WTC11 (cell line): ENCODE measurements around the gene RHOV. TPM values are rescaled to one million over a fixed set of nuclear protein-coding genes. Genes with fewer than 3 reads are reported as not detected.

ENCODE experiments used
- ATAC-seq: fragments of 200-7000 bp; cut with Tn5 transposase; 2 replicates; pipeline ENCODE4 v1.10.0; 2021; ENCODE audit warnings: mild to moderate bottlenecking, moderate library complexity
- CTCF ChIA-PET: fragments of 300-600 bp; sonication (Branson Sonifier 250); formaldehyde crosslinking; loops from one replicate; lab custom pipeline; 2021; ENCODE audit warnings: antibody characterized with exemption; lab: Charles Lee
- POLR2A ChIA-PET: fragments of 350-600 bp; sonication (Branson Sonifier 250); formaldehyde crosslinking; loops from one replicate; lab custom pipeline; 2021; ENCODE audit warnings: antibody characterized with exemption; lab: Charles Lee
- DNase-seq: peaks from one replicate; pipeline ENCODE4 v3.0.0; 2021; ENCODE audit warnings: low spot score
- H3K27ac Mint-ChIP-seq: 2 replicates; pipeline ENCODE4 v1.8.0; 2021; ENCODE audit warnings: mixed read lengths
- H3K27me3 Mint-ChIP-seq: 2 replicates; pipeline ENCODE4 v1.8.0; 2021; ENCODE audit warnings: low read depth, mild to moderate bottlenecking, moderate library complexity, mixed read lengths
- H3K36me3 Mint-ChIP-seq: 2 replicates; pipeline ENCODE4 v1.8.0; 2021; ENCODE audit warnings: mixed read lengths
- H3K4me1 Mint-ChIP-seq: 2 replicates; pipeline ENCODE4 v1.8.0; 2022; ENCODE audit warnings: mixed read lengths
- H3K4me3 Mint-ChIP-seq: 2 replicates; pipeline ENCODE4 v1.8.0; 2021; ENCODE audit warnings: mild to moderate bottlenecking, moderate library complexity, mixed read lengths
- H3K9me3 Mint-ChIP-seq: 2 replicates; pipeline ENCODE4 v1.8.0; 2021; ENCODE audit warnings: mixed read lengths
- FOXK1 ChIP-seq: sonication (generic); formaldehyde crosslinking; IDR thresholded peaks from 2 replicates; pipeline ENCODE4 v1.8.0; 2022; ENCODE audit warnings: mild to moderate bottlenecking, moderate library complexity, missing genetic modification reagents
- FOXP1 ChIP-seq: sonication (generic); formaldehyde crosslinking; IDR thresholded peaks from 2 replicates; pipeline ENCODE4 v1.8.0; 2022; ENCODE audit warnings: missing genetic modification reagents, mild to moderate bottlenecking, moderate library complexity, borderline replicate concordance
- JAZF1 ChIP-seq: fragments of 250-450 bp; sonication (Bioruptor Pico); IDR thresholded peaks from 2 replicates; pipeline ENCODE4 v1.9.0; 2021; ENCODE audit warnings: moderate library complexity, mild to moderate bottlenecking, inconsistent platforms
- OVOL2 ChIP-seq: fragments of 250-450 bp; sonication (Bioruptor Pico); IDR thresholded peaks from 2 replicates; pipeline ENCODE4 v1.9.0; 2021; ENCODE audit warnings: mild to moderate bottlenecking, borderline replicate concordance
- TEAD4 ChIP-seq: sonication (generic); formaldehyde crosslinking; IDR thresholded peaks from 2 replicates; pipeline ENCODE4 v1.8.0; 2022; ENCODE audit warnings: mild to moderate bottlenecking, missing genetic modification reagents
- ZNF416 ChIP-seq: fragments of 250-450 bp; sonication (Bioruptor Pico); IDR thresholded peaks from 2 replicates; pipeline ENCODE4 v1.9.0; 2021; ENCODE audit warnings: mild to moderate bottlenecking, inconsistent platforms
- total RNA-seq: library from RNA; stranded (reverse); gene quantifications from 3 replicates; pipeline ENCODE4 v1.2.3, GENCODE V29; 2021
- TF ChIP-seq, protein P1 (sequence below): sonication (generic); formaldehyde crosslinking; IDR thresholded peaks from 2 replicates; pipeline ENCODE4 v1.8.0; 2022; ENCODE audit warnings: mild to moderate bottlenecking, missing genetic modification reagents
- TF ChIP-seq, protein P2 (sequence below): sonication (generic); formaldehyde crosslinking; conservative IDR thresholded peaks from 2 replicates; pipeline ENCODE4 v1.8.1; 2023; ENCODE audit warnings: mild to moderate bottlenecking, low read depth, missing genetic modification reagents, moderate library complexity
- TF ChIP-seq, protein P3 (sequence below): fragments of 250-450 bp; sonication (Bioruptor Pico); IDR thresholded peaks from 2 replicates; pipeline ENCODE4 v1.9.0; 2021; ENCODE audit warnings: mild to moderate bottlenecking, borderline replicate concordance
- TF ChIP-seq, protein P4 (sequence below): sonication (generic); formaldehyde crosslinking; IDR thresholded peaks from 2 replicates; pipeline ENCODE4 v1.8.1; 2022; ENCODE audit warnings: low read depth, missing genetic modification reagents, borderline replicate concordance
- TF ChIP-seq, protein P5 (sequence below): sonication (generic); formaldehyde crosslinking; IDR thresholded peaks from 2 replicates; pipeline ENCODE4 v1.8.1; 2022; ENCODE audit warnings: missing genetic modification reagents, borderline replicate concordance
- TF ChIP-seq, protein P6 (sequence below): fragments of 250-450 bp; sonication (Bioruptor Pico); IDR thresholded peaks from 2 replicates; pipeline ENCODE4 v1.9.0; 2021; ENCODE audit warnings: mild to moderate bottlenecking

The RHOV gene
- total RNA-seq, 1 experiment from 2014 or later: 5.0 TPM

DNA sequence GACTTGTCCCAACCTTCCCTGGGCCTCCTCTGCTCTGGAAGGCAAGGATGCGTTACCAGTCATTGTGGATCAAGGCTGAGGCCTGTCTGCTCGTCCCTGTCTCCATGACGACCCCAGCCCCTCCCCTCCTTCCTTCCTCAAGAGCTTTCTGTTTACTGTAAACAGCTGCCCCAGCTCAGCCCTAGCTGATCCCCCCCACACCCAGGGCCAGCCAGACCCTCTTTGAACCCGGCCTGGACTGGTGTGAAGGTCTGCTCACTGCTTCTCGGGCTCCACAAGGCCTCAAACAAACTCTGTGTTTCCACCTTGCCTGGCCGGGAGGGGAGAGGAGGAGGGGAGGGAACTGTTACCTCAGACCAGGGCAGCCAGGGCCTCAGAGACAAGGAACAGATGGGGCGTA, 37.1 kb upstream of the RHOV start (continued):
- TF ChIP-seq, protein P1, sequence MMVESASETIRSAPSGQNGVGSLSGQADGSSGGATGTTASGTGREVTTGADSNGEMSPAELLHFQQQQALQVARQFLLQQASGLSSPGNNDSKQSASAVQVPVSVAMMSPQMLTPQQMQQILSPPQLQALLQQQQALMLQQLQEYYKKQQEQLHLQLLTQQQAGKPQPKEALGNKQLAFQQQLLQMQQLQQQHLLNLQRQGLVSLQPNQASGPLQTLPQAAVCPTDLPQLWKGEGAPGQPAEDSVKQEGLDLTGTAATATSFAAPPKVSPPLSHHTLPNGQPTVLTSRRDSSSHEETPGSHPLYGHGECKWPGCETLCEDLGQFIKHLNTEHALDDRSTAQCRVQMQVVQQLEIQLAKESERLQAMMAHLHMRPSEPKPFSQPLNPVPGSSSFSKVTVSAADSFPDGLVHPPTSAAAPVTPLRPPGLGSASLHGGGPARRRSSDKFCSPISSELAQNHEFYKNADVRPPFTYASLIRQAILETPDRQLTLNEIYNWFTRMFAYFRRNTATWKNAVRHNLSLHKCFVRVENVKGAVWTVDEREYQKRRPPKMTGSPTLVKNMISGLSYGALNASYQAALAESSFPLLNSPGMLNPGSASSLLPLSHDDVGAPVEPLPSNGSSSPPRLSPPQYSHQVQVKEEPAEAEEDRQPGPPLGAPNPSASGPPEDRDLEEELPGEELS: peak; percentile 73; the same call in 1 of the 2 replicates
- no peak for TF ChIP-seq JAZF1 (CRISPR knock-in tag)
- TF ChIP-seq FOXK1 (CRISPR knock-in tag): 0 out of 2 replicates have a peak, but pooled peaks have one; percentile 39
- no peak for TF ChIP-seq OVOL2 (CRISPR knock-in tag)

DNA sequence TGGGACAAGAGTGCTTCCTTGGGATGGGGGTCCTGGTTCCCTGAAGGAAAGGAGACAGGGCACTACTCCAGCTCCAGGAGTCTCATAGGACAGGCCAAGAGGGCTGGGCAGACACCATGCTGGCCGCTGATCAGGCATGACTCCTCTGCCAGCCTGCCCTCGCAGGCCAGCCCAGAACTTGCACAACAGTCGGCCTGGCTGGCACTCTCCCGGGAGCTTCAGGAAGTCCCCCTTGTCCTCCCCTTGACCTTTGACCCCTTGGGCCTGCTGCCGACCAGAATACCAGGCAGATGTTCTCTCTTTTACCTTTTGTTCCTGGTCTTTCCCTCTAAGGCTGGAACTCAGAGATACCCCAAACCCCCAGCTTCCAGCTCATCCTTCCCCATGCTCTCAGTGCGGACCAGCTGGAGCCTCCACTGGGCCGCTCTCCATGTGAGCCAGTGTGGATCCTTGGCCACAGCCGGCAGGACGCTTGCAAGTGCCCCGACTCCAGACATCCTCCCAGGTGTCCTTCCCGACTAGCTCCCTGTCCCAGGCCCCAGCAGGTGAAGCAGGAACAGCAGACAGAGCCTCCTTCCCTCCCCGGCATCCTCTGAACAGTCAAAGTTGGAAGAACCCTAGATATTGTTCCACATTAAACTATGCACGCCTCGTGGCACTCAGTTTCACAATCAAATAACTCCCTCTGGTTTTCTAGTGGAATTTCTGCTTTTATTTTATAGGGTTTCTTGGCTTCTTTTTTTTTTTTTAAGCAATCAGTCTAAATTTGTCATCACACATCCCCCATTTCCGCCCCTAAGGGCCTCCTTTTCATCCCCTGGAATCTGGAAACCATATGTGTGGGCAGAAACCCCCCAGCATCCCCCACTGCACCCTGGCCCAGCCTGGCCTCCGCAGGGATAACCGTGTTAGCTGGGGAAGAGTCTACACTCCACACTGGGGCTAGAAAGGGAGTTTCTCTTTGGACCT, 35.9 kb upstream of the RHOV start:
- H3K36me3 Mint-ChIP-seq: no peaks in the 10 kb centered on the region
- peaks cover 23% of the 10 kb centered on the region for H3K4me1 Mint-ChIP-seq
- DNase-seq (no peak), ATAC-seq (no peak)
- CTCF ChIA-PET: interaction anchor here (1.1 to 7.8 kb wide), 6 partner anchors 18 to 163 kb away, joined by 3 to 101 read pairs (median 5); partner anchors contain the start of gene DLL4
- TF ChIP-seq FOXP1 (CRISPR knock-in tag): peak; percentile 42; the same call in 1 of the 2 replicates
- TF ChIP-seq, protein P2, sequence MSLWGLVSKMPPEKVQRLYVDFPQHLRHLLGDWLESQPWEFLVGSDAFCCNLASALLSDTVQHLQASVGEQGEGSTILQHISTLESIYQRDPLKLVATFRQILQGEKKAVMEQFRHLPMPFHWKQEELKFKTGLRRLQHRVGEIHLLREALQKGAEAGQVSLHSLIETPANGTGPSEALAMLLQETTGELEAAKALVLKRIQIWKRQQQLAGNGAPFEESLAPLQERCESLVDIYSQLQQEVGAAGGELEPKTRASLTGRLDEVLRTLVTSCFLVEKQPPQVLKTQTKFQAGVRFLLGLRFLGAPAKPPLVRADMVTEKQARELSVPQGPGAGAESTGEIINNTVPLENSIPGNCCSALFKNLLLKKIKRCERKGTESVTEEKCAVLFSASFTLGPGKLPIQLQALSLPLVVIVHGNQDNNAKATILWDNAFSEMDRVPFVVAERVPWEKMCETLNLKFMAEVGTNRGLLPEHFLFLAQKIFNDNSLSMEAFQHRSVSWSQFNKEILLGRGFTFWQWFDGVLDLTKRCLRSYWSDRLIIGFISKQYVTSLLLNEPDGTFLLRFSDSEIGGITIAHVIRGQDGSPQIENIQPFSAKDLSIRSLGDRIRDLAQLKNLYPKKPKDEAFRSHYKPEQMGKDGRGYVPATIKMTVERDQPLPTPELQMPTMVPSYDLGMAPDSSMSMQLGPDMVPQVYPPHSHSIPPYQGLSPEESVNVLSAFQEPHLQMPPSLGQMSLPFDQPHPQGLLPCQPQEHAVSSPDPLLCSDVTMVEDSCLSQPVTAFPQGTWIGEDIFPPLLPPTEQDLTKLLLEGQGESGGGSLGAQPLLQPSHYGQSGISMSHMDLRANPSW (CRISPR knock-in tag): no peak
- no peak overlapping the region; the same call in 1 of the 2 replicates for H3K27ac Mint-ChIP-seq
- H3K9me3 Mint-ChIP-seq: no peaks in the 10 kb centered on the region
- POLR2A ChIA-PET: no interaction called here
- H3K27me3 Mint-ChIP-seq: no peaks in the 10 kb centered on the region
- no peak overlapping the region for H3K4me3 Mint-ChIP-seq

DNA sequence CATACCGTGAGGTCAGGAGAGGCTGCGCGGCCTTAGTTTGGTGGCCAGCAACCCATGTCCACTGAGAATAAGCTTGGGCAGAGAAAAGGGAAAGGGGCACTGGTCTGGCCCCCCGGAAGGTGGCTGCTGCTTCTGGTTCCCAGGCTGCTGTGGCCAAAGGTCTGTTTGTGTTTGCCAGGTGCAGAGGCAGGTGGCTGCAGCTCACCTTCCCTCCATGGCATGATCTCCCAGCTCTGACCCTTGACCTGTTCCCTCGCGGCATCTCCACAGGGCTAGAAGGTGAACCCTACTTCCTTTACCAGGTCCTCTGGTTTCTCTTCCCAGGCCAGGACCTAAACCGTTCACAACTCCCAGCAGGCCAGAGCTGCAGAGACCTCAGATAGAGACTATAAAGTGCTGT, 34.1 kb upstream of the RHOV start:
- TF ChIP-seq TEAD4 (CRISPR knock-in tag) (no peak), ZNF416 (no peak)
- TF ChIP-seq, protein P3, sequence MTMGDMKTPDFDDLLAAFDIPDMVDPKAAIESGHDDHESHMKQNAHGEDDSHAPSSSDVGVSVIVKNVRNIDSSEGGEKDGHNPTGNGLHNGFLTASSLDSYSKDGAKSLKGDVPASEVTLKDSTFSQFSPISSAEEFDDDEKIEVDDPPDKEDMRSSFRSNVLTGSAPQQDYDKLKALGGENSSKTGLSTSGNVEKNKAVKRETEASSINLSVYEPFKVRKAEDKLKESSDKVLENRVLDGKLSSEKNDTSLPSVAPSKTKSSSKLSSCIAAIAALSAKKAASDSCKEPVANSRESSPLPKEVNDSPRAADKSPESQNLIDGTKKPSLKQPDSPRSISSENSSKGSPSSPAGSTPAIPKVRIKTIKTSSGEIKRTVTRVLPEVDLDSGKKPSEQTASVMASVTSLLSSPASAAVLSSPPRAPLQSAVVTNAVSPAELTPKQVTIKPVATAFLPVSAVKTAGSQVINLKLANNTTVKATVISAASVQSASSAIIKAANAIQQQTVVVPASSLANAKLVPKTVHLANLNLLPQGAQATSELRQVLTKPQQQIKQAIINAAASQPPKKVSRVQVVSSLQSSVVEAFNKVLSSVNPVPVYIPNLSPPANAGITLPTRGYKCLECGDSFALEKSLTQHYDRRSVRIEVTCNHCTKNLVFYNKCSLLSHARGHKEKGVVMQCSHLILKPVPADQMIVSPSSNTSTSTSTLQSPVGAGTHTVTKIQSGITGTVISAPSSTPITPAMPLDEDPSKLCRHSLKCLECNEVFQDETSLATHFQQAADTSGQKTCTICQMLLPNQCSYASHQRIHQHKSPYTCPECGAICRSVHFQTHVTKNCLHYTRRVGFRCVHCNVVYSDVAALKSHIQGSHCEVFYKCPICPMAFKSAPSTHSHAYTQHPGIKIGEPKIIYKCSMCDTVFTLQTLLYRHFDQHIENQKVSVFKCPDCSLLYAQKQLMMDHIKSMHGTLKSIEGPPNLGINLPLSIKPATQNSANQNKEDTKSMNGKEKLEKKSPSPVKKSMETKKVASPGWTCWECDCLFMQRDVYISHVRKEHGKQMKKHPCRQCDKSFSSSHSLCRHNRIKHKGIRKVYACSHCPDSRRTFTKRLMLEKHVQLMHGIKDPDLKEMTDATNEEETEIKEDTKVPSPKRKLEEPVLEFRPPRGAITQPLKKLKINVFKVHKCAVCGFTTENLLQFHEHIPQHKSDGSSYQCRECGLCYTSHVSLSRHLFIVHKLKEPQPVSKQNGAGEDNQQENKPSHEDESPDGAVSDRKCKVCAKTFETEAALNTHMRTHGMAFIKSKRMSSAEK (CRISPR knock-in tag): no peak
- TF ChIP-seq, protein P4, sequence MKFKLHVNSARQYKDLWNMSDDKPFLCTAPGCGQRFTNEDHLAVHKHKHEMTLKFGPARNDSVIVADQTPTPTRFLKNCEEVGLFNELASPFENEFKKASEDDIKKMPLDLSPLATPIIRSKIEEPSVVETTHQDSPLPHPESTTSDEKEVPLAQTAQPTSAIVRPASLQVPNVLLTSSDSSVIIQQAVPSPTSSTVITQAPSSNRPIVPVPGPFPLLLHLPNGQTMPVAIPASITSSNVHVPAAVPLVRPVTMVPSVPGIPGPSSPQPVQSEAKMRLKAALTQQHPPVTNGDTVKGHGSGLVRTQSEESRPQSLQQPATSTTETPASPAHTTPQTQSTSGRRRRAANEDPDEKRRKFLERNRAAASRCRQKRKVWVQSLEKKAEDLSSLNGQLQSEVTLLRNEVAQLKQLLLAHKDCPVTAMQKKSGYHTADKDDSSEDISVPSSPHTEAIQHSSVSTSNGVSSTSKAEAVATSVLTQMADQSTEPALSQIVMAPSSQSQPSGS (CRISPR knock-in tag): no peak
- TF ChIP-seq, protein P5, sequence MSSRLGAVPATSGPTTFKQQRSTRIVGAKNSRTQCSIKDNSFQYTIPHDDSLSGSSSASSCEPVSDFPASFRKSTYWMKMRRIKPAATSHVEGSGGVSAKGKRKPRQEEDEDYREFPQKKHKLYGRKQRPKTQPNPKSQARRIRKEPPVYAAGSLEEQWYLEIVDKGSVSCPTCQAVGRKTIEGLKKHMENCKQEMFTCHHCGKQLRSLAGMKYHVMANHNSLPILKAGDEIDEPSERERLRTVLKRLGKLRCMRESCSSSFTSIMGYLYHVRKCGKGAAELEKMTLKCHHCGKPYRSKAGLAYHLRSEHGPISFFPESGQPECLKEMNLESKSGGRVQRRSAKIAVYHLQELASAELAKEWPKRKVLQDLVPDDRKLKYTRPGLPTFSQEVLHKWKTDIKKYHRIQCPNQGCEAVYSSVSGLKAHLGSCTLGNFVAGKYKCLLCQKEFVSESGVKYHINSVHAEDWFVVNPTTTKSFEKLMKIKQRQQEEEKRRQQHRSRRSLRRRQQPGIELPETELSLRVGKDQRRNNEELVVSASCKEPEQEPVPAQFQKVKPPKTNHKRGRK (CRISPR knock-in tag): no peak
- TF ChIP-seq, protein P6, sequence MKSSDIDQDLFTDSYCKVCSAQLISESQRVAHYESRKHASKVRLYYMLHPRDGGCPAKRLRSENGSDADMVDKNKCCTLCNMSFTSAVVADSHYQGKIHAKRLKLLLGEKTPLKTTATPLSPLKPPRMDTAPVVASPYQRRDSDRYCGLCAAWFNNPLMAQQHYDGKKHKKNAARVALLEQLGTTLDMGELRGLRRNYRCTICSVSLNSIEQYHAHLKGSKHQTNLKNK (CRISPR knock-in tag): no peak
- peak overlapping the region; percentile 12; the same call in 1 of the 2 replicates for H3K4me3 Mint-ChIP-seq
- H3K36me3 Mint-ChIP-seq: peaks cover 5% of the 10 kb centered on the region
- ChIA-PET CTCF (interaction anchor here (1.1 to 7.8 kb wide), 5 partner anchors 12 to 114 kb away, joined by 4 to 101 read pairs (median 14); partner anchors contain the start of genes DLL4 and VPS18), POLR2A (no interaction called here)
- DNase-seq (no peak), ATAC-seq (no peak)
- no peaks in the 10 kb centered on the region for H3K9me3 Mint-ChIP-seq
- no peak overlapping the region for H3K27ac Mint-ChIP-seq
- peaks cover 18% of the 10 kb centered on the region for H3K4me1 Mint-ChIP-seq
- no peaks in the 10 kb centered on the region for H3K27me3 Mint-ChIP-seq
